Hematopoietic multipotent progenitor cell treated with erythropoietin and hydrocortisone succinate and interleukin-3 and kit ligand, for 6 days (in vitro differentiated cells): ENCODE measurements around the gene P4HTM.

Source experiments
- DNase-seq: peaks from one replicate; pipeline ENCODE4 v3.0.0-alpha.2; 2015

The P4HTM gene

GRCh38 chr3:49025793-49026520 lies 35.9 kb downstream of the P4HTM start:
- no peak for DNase-seq

- DNase-seq, result no peak
Measured at GRCh38 chr3:49026536-49026935, 36.5 kb downstream of the P4HTM start.

DNA sequence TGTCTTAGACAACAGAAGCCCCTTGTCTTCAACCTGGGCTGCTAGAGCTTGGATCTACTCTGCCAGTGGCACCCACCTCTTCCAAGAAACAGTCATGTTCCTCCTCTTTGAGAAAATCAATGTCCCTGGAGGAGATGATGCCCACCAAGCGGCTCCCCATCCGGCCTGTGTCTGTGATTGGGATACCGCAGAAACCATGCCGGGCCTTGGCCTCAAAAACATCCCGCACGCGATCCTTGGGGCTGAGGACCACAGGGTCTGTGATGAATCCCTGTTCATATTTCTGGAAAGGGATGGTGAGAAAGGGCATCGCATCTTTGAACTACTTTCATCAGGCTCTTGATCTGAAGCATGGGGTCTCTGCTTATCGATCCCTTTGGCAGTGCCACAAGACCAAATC lies 37.6 kb downstream of the P4HTM start:
- DNase-seq, result no peak

GRCh38 chr3:49028298-49028672 lies 38.2 kb downstream of the P4HTM start:
- DNase-seq, result no peak

DNA sequence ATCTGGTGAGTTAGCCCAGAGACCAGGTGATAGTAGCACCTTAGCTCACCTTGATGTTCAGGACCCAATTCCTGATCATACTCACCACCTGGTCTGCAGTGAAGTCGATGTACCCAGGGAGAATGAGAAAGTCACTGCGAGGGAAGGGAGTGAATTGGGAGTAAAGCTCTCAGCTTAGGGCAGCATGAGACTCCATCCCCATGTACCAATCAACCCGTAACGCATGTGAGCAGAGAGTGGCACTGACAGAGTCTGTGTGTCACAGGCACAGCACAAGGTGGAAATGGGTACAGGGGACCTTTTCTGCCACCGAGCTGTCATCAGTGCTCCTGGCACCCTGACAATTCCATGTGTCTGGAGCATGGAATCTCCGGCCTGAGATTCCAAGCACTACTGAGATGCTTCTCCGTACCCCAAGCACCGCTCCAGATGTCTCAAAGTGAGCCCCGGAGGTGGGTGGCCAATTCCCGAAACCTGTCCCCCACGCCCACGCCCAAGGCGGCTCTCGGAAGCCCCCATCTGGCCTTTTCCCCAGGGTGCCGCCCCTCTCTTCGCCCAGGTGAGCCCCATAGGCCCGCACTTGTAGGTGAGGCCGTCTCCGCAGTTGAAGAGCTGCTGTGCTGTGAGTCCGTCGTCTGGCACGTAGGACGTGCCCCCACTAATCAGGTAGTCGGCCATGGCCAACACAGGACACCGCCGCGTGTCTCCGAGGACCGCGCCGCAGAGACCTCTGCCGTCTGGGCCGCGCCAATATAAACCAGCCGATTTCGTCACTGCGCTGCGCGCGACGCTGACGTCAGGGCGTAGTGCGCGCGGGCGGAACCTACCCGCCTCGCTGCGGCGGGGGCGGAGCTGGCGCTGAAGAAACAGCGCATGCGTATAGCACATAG lies 38.9 kb downstream of the P4HTM start, which contains the start of gene IMPDH2:
Gene IMPDH2 (minus strand): TSS at position 726 of the 890 bp plus-strand sequence. CDS start 48 bp downstream, at position 678.
- peak; percentile 97 for DNase-seq

DNA sequence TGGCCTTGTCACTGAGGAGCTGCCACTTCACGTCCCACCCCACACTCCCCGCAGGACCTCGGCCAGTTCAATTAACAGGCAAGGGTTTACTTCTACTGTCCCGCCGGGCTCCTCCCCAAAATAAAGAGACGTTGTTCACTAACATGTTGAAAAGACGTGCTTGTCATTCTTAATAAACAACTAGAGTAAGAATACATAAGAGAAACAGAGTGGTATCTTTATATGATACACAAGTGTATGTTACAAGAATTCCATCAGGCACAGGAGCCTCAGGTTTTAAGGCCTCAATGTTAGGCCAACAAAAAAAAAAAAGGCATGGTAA lies 39.5 kb downstream of the P4HTM start:
- DNase-seq, result no peak

- no peak for DNase-seq
Measured at GRCh38 chr3:49030321-49030720, 40.3 kb downstream of the P4HTM start.

GRCh38 chr3:49032646-49033304 lies 42.7 kb downstream of the P4HTM start:
- DNase-seq, result no peak

DNA sequence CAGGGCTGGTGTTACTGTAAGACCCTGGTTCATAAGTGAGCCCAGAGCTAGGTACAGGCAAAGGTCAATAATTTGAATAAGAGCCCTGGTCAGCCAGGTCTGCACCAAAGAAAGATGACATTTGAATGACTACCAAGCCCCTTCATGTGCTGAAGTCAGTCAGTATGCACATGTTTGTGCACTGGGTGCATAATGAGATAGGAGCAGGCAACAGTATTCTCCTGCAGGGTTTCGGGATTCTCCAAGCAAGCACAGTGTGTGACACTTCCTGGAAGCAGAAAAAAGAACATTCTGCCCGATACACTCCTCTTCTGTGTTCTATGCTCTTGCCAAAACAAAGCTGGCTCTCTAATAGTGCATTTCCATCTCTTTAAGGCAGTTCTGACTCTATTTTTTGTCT lies 44.6 kb downstream of the P4HTM start:
- DNase-seq, result no peak

DNA sequence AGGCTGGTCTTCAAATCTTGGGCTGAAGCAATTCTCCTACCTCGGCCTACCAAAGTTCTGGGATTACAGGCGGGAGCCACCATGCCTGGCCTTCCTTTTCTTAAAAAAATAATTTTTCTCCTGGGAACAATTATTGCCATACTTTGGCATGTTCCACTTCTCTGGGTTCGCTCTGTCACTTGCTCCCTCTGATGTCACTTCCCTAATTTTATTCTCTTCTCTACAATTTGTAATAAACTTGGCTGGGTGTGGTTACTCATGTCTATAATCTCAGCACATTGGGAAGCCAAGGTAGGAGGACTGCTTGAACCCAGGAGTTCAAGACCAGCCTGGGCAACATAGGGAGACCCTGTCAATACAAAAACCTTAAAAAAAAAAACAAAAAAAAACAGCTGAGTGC lies 45.2 kb downstream of the P4HTM start:
- DNase-seq, result no peak

DNA sequence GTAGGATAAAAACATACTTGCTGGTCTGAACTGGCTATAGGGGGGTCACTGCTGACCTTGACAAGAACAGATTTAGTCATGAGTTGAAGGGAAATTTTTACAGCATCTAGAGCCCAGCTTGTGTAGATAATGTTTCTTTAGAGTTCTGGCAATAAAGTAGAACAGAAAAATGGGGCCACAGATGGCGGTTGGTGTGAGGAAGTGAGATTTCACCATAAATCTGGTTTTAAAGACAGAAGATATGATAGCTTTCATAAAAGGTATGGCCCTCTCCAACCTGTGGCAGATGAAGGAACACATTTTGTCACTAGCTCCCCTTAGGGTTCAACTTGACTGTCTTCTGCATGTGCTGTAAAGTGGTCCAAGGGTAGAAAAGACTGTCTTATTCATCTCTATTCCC lies 63.5 kb downstream of the P4HTM start:
- DNase-seq, result peak; percentile 8

GRCh38 chr3:49054344-49054862 lies 64.4 kb downstream of the P4HTM start:
- DNase-seq, result no peak
